ENCODE measurements around the gene CDKN1A. TPM values are rescaled to one million over a fixed set of nuclear protein-coding genes. Genes with fewer than 3 reads are reported as not detected.

CDKN1A gene
- total and polyA plus RNA-seq, 2 experiments from 2014 or later = 549 to 813 TPM

DNA sequence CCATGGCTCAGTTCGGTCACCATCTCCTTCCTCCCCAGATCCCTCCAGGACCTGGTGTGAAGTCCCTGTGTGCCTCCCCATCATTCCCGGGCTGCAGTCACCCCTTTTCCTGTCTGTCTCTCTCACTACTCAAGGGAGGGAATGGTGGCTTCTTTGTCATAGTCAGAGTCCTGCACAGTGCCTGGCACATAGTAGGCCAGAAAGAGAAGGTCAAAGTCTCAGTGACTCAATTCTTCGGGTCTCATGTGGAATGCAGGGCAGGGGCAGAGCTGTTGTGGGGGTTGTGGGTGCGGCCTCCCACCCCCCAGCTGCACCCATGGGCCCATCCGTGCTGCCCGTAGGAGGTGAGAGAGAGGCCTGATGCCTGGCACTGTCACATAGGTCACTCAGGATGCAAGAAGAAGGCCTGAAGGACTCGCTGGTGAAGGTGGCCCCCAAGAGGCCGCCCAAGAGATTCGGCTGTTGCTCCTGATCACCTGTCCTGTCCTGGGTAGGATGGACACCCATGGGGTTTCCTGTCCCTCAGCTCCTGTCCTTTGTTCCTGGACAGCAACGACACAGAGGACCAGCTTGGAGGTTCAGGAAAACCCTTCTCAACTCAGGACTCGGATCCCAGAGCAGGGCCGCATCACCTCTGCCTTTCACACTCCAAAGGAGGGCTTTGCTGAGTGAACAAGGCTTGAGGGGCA is 53.3 kb downstream of the CDKN1A start:
- Histone ChIP-seq H3K27ac (no peak overlapping the region), H4K20me1 (ENCODE audit: insufficient read depth) (no peaks in the 10 kb centered on the region), H3K4me3 (no peak overlapping the region), H3K9me3 (ENCODE audit: low read depth) (no peaks in the 10 kb centered on the region), H3K27me3 (replicated peaks; ENCODE audit: insufficient read depth) (no peaks in the 10 kb centered on the region), H3F3A (ENCODE audit: insufficient read depth) (peaks cover 8% of the 10 kb centered on the region; the same call in 1 of the 2 replicates), H3K36me3 (ENCODE audit: low read depth) (no peaks in the 10 kb centered on the region), H3K9me2 (ENCODE audit: insufficient read depth) (no peaks in the 10 kb centered on the region), H3K4me1 (ENCODE audit: insufficient read depth) (peaks cover 31% of the 10 kb centered on the region), H3K79me2 (ENCODE audit: insufficient read depth) (no peaks in the 10 kb centered on the region), H3K4me2 (ENCODE audit: unreplicated experiment) (no peak overlapping the region), H3K9ac (no peak overlapping the region), H2AFZ (no peak overlapping the region)
- in situ Hi-C loops (cut with MboI) = no loop called here
- WGBS, 2 experiments (ENCODE audit: low coverage in 1 of 2, low lambda C conversion rate in 2 of 2, missing lambda C conversion rate in 2 of 2) = 94 to 95% methylated on average over 12 of the region's 12 CpGs
- DNase-seq = no peak
- TF ChIP-seq EZH2phosphoT487 (IDR thresholded peaks at IDR 0.05; ENCODE audit: insufficient read depth, low read depth) = no peak

DNA sequence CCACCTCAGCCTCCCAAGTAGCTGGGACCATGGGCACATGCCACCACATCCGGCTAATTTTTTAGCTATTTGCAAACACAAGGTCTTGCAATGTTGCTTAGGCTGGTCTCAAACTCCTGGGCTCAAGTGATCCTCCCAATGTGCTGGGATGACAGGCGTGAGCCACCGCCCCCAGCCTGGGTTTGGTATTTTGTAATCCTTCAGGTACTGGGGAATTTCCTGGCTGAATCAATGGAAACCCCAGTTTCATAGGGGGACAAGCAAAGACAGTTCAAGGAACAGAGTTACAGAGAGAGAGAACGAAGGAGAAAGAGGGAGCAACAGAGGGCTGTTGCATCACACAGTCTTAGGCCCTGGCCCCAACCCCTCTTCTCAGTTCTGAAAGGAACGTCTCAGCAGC is 54.8 kb downstream of the CDKN1A start:
- H3K9me2 ChIP-seq (ENCODE audit: insufficient read depth) = no peaks in the 10 kb centered on the region
- H2AFZ ChIP-seq = no peak overlapping the region
- peaks cover 8% of the 10 kb centered on the region; the same call in 1 of the 2 replicates for H3F3A ChIP-seq (ENCODE audit: insufficient read depth)
- 81 to 86% methylated on average over 5 of the region's 5 CpGs for WGBS, 2 experiments (ENCODE audit: low coverage in 1 of 2, low lambda C conversion rate in 2 of 2, missing lambda C conversion rate in 2 of 2)
- no peaks in the 10 kb centered on the region for H3K9me3 ChIP-seq (ENCODE audit: low read depth)
- no peak overlapping the region for H3K9ac ChIP-seq
- no peaks in the 10 kb centered on the region for H3K27me3 ChIP-seq (replicated peaks; ENCODE audit: insufficient read depth)
- in situ Hi-C loops (cut with MboI) = no loop called here
- peaks cover 31% of the 10 kb centered on the region for H3K4me1 ChIP-seq (ENCODE audit: insufficient read depth)
- TF ChIP-seq EZH2 (IDR thresholded peaks at IDR 0.05; ENCODE audit: insufficient read depth, poor library complexity, severe bottlenecking) = no peak
- TF ChIP-seq EZH2phosphoT487 (IDR thresholded peaks at IDR 0.05; ENCODE audit: insufficient read depth, low read depth) = no peak
- H3K4me2 ChIP-seq (ENCODE audit: unreplicated experiment) = no peak overlapping the region
- H3K27ac ChIP-seq = no peak overlapping the region
- no peak overlapping the region for H3K4me3 ChIP-seq
- no peaks in the 10 kb centered on the region for H3K36me3 ChIP-seq (ENCODE audit: low read depth)
- no peak for DNase-seq
- no peaks in the 10 kb centered on the region for H4K20me1 ChIP-seq (ENCODE audit: insufficient read depth)
- no peaks in the 10 kb centered on the region for H3K79me2 ChIP-seq (ENCODE audit: insufficient read depth)

DNA sequence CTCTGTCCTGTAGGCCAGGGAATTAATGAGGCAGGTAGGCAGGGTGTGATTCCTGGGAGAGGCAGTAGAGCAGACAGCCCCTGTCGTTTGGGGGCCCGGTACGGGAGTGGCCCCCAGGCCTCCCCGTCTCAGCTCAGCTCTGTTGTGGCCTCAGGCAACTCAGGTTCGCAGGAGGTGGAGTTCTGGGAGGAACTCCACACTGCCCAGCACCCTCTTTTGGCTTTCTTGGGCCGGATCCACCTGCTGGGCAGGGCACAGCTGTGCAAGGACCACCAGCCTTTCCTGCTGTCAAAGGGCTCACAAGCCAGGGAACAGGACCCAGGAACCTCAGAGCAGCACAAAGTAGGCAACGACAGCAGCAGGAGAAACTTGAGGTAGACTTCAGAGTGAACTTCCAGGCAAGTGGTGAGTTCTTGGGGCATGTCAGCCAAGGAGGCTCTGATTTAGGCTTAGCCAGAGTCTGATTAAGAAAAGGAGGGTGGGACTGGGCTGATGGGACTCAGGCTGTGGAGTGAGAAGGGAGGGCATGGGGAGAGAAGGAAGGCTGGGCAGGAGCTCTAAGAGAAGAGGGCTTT is 56.1 kb downstream of the CDKN1A start:
- in situ Hi-C loops (cut with MboI) = no loop called here
- H3K4me2 ChIP-seq (ENCODE audit: unreplicated experiment) = peak overlapping the region; percentile 84
- H3K27ac ChIP-seq = peak overlapping the region; percentile 86
- peaks cover 8% of the 10 kb centered on the region; the same call in 1 of the 2 replicates for H3F3A ChIP-seq (ENCODE audit: insufficient read depth)
- H4K20me1 ChIP-seq (ENCODE audit: insufficient read depth) = no peaks in the 10 kb centered on the region
- peak overlapping the region; percentile 58 for H3K4me3 ChIP-seq
- H3K27me3 ChIP-seq (replicated peaks; ENCODE audit: insufficient read depth) = no peaks in the 10 kb centered on the region
- no peak for TF ChIP-seq EZH2 (IDR thresholded peaks at IDR 0.05; ENCODE audit: insufficient read depth, poor library complexity, severe bottlenecking)
- no peak for TF ChIP-seq EZH2phosphoT487 (IDR thresholded peaks at IDR 0.05; ENCODE audit: insufficient read depth, low read depth)
- WGBS, 2 experiments (ENCODE audit: low coverage in 1 of 2, low lambda C conversion rate in 2 of 2, missing lambda C conversion rate in 2 of 2) = 82 to 86% methylated on average over 7 of the region's 7 CpGs
- DNase-seq = no peak
- peak overlapping the region; percentile 83 for H2AFZ ChIP-seq
- peak overlapping the region; percentile 73 for H3K9ac ChIP-seq
- H3K9me2 ChIP-seq (ENCODE audit: insufficient read depth) = no peaks in the 10 kb centered on the region
- no peaks in the 10 kb centered on the region for H3K9me3 ChIP-seq (ENCODE audit: low read depth)
- H3K79me2 ChIP-seq (ENCODE audit: insufficient read depth) = no peaks in the 10 kb centered on the region
- no peaks in the 10 kb centered on the region for H3K36me3 ChIP-seq (ENCODE audit: low read depth)
- peaks cover 19% of the 10 kb centered on the region for H3K4me1 ChIP-seq (ENCODE audit: insufficient read depth)

DNA sequence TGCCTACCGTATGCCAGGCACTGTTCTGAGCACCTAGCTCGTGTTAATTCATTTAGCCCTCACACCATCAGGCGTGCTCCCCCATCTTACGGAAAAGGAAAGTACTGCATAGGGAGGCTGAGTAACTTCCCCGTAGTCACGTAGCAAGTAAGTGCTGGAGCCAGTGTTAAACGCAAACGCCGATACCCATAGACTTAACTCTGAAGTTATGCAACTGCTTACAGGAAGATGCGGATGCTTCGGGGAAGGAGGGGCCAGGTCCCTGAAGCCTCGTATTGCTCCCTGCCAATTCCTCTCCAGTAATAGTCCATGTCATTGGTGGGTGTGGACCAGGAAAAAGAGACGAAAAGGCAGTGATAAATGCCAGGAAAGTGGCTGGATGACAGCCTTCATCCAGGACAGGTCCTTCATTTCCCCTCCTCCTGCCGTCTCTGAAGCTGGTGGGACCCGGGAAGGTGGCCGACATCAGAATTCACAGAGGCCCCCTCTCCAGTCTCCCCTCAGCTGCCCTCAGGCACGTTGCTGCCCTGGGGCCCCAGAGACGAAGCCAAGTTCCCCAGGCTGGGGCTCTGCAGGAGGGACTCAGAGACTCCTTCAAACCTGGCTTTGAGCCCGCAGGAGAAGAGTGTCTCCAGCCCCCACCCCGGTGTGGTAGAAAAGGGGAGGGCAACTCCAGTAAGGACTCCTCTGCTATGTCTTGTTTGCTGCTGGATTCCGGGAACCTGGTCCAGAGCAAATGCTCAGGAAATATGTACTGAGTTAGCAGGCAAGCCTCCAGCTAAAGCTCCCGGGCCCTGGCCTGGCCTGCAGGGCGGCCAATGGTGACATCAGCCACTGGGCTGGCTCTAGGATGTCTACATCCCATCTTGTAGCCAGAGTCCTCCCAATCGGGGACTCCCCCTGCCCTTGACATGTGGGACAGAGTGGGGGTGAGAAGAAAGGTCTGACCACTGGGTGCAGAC is 56.9 kb downstream of the CDKN1A start:
- Histone ChIP-seq H3K36me3 (ENCODE audit: low read depth) (no peaks in the 10 kb centered on the region), H3K9me3 (ENCODE audit: low read depth) (no peaks in the 10 kb centered on the region), H3K27ac (peak overlapping the region; percentile 86), H3F3A (ENCODE audit: insufficient read depth) (peaks cover 8% of the 10 kb centered on the region; the same call in 1 of the 2 replicates), H3K9ac (peak overlapping the region; percentile 73), H3K27me3 (replicated peaks; ENCODE audit: insufficient read depth) (no peaks in the 10 kb centered on the region), H3K4me1 (ENCODE audit: insufficient read depth) (peaks cover 17% of the 10 kb centered on the region), H4K20me1 (ENCODE audit: insufficient read depth) (no peaks in the 10 kb centered on the region), H3K4me2 (ENCODE audit: unreplicated experiment) (peak overlapping the region; percentile 84), H3K9me2 (ENCODE audit: insufficient read depth) (no peaks in the 10 kb centered on the region), H3K4me3 (peak overlapping the region; percentile 58), H3K79me2 (ENCODE audit: insufficient read depth) (no peaks in the 10 kb centered on the region), H2AFZ (peak overlapping the region; percentile 83)
- peak; percentile 96 for DNase-seq
- 2 to 4% methylated on average over 24 of the region's 24 CpGs for WGBS, 2 experiments (ENCODE audit: low coverage in 1 of 2, low lambda C conversion rate in 2 of 2, missing lambda C conversion rate in 2 of 2)
- in situ Hi-C loops (cut with MboI) = no loop called here
- TF ChIP-seq EZH2phosphoT487 (IDR thresholded peaks at IDR 0.05; ENCODE audit: insufficient read depth, low read depth) (no peak), EZH2 (IDR thresholded peaks at IDR 0.05; ENCODE audit: insufficient read depth, poor library complexity, severe bottlenecking) (no peak)

Small RNA genes lying within 50 kb of the gene (small RNA-seq; reads per million reads assigned to genes)
- gene RF00019 (ENCODE audit: low read depth, low replicate concordance) (not detected), gene RNU1-88P (ENCODE audit: low read depth, low replicate concordance) (0.93 reads per million, percentile 38 among the genes with 10 or more reads in this experiment)

Other genes with a start within 250 kb of the CDKN1A start
- gene PXT1, start 235.9 kb upstream of the CDKN1A start, total RNA-seq (2014; rRNA removed; shearing (Covaris generic)) = not detected in 2 replicates
- not detected in 2 replicates for gene PXT1, start 235.9 kb upstream of the CDKN1A start, polyA plus RNA-seq (2016; fragmentation: Nextera tagmentation; extraction: Ambion mirVana)
- gene KCTD20, start 235.7 kb upstream of the CDKN1A start, total RNA-seq (2014; rRNA removed; shearing (Covaris generic)) = 103 and 120 TPM in 2 replicates
- gene KCTD20, start 235.7 kb upstream of the CDKN1A start, polyA plus RNA-seq (2016; fragmentation: Nextera tagmentation; extraction: Ambion mirVana) = 52.3 and 52.7 TPM in 2 replicates
- gene STK38, start 131.2 kb upstream of the CDKN1A start, total RNA-seq (2014; rRNA removed; shearing (Covaris generic)) = 30.5 and 35.6 TPM in 2 replicates
- gene STK38, start 131.2 kb upstream of the CDKN1A start, polyA plus RNA-seq (2016; fragmentation: Nextera tagmentation; extraction: Ambion mirVana) = 50.4 and 51.1 TPM in 2 replicates
- gene SRSF3, start 84.4 kb upstream of the CDKN1A start, total RNA-seq (2014; rRNA removed; shearing (Covaris generic)) = 141 and 171 TPM in 2 replicates
- 238 and 243 TPM in 2 replicates for gene SRSF3, start 84.4 kb upstream of the CDKN1A start, polyA plus RNA-seq (2016; fragmentation: Nextera tagmentation; extraction: Ambion mirVana)
- not detected in 2 replicates for gene RAB44, start 19.1 kb downstream of the CDKN1A start, total RNA-seq (2014; rRNA removed; shearing (Covaris generic))
- gene RAB44, start 19.1 kb downstream of the CDKN1A start, polyA plus RNA-seq (2016; fragmentation: Nextera tagmentation; extraction: Ambion mirVana) = not detected in 2 replicates
- 0.63 TPM in 1 of 2 replicates, not detected in the other for gene CPNE5, start 160.7 kb downstream of the CDKN1A start, total RNA-seq (2014; rRNA removed; shearing (Covaris generic))
- 0.14 and 0.23 TPM in 2 replicates for gene CPNE5, start 160.7 kb downstream of the CDKN1A start, polyA plus RNA-seq (2016; fragmentation: Nextera tagmentation; extraction: Ambion mirVana)
- gene PPIL1, start 196.1 kb downstream of the CDKN1A start, total RNA-seq (2014; rRNA removed; shearing (Covaris generic)) = 20.4 and 36.3 TPM in 2 replicates
- 27.1 and 30.5 TPM in 2 replicates for gene PPIL1, start 196.1 kb downstream of the CDKN1A start, polyA plus RNA-seq (2016; fragmentation: Nextera tagmentation; extraction: Ambion mirVana)
- 84.0 and 85.5 TPM in 2 replicates for gene C6orf89, start 207.2 kb downstream of the CDKN1A start, total RNA-seq (2014; rRNA removed; shearing (Covaris generic))
- gene C6orf89, start 207.2 kb downstream of the CDKN1A start, polyA plus RNA-seq (2016; fragmentation: Nextera tagmentation; extraction: Ambion mirVana) = 73.8 and 73.9 TPM in 2 replicates

Data from GM23248 (cell line).